H1 (cell line): ENCODE data around the gene VDR. TPM values are rescaled to one million over a fixed set of nuclear protein-coding genes. Genes with fewer than 3 reads are reported as not detected.

Experiments
- CTCF ChIA-PET: fragments of 300-600 bp; sonication (Branson Sonifier 250); formaldehyde crosslinking; loops from one replicate; lab custom pipeline; 2021; ENCODE audit not compliant: partially characterized antibody; lab: Charles Lee
- POLR2A ChIA-PET: fragments of 300-600 bp; sonication (Branson Sonifier 250); formaldehyde crosslinking; loops from one replicate; lab custom pipeline; 2021; ENCODE audit warnings: inconsistent platforms; ENCODE audit not compliant: partially characterized antibody; lab: Charles Lee
- DNase-seq, 2 experiments: peaks; one replicate each; pipeline versions ENCODE4 v3.0.0 to v3.0.0-alpha.2; 2010 to 2022; ENCODE audit warnings: low spot score in 2 of 2, low read depth in 1 of 2, mixed read lengths in 1 of 2
- FAIRE-seq: peaks from 2 replicates; lab custom pipeline; 2011; peaks lifted over from hg19 to GRCh38; lab: Jason Lieb, UNC
- H2AFZ ChIP-seq: 2 replicates; pipeline ENCODE4 v1.8.1; 2012; ENCODE audit warnings: low read length, inconsistent platforms
- H2AK5ac ChIP-seq: 2 replicates; pipeline ENCODE4 v1.6.1; 2013; ENCODE audit warnings: low read depth, low read length
- H2BK120ac ChIP-seq: replicated peaks from 2 replicates; pipeline ENCODE3; 2013; ENCODE audit warnings: low read depth, low read length, inconsistent platforms
- H2BK12ac ChIP-seq: 2 replicates; pipeline ENCODE4 v1.6.1; 2013; ENCODE audit warnings: low read depth, low read length
- H2BK15ac ChIP-seq: 2 replicates; pipeline ENCODE4 v1.6.1; 2013; ENCODE audit warnings: low read length
- H2BK20ac ChIP-seq: 2 replicates; pipeline ENCODE4 v1.6.1; 2013; ENCODE audit warnings: low read length
- H2BK5ac ChIP-seq: 2 replicates; pipeline ENCODE4 v1.6.1; 2013; ENCODE audit warnings: low read depth, low read length
- H3K14ac ChIP-seq: 2 replicates; pipeline ENCODE4 v1.6.1; 2013; ENCODE audit warnings: inconsistent platforms; ENCODE audit not compliant: insufficient read length
- H3K18ac ChIP-seq: 2 replicates; pipeline ENCODE4 v1.6.1; 2013; ENCODE audit warnings: low read length; ENCODE audit errors: extremely low read depth
- H3K23ac ChIP-seq: 2 replicates; pipeline ENCODE4 v1.6.1; 2013; ENCODE audit warnings: inconsistent platforms; ENCODE audit not compliant: insufficient read length
- H3K23me2 ChIP-seq: 2 replicates; pipeline ENCODE4 v1.6.1; 2013; ENCODE audit warnings: low read depth, low read length
- H3K27ac ChIP-seq: 2 replicates; pipeline ENCODE4 v1.6.1; 2011; ENCODE audit warnings: low read depth, low read length, inconsistent platforms
- H3K27me3 ChIP-seq, 4 experiments: replicated peaks in 1 of 4; 1 replicate in 1 of 4; 2 replicates in 3 of 4; pipeline versions ENCODE4 v1.6.1 to v1.8.1; 2011 to 2013; ENCODE audit warnings: low read length in 3 of 4, mild to moderate bottlenecking in 3 of 4, inconsistent platforms in 2 of 4, mixed read lengths in 2 of 4, moderate library complexity in 1 of 4; ENCODE audit not compliant: control insufficient read depth in 3 of 4, insufficient read depth in 3 of 4; ENCODE audit errors: extremely low read depth in 1 of 4
- H3K36me3 ChIP-seq, 4 experiments: 2 replicates each; pipeline versions ENCODE4 v1.6.1 to v1.8.1; 2011 to 2013; ENCODE audit warnings: mild to moderate bottlenecking in 4 of 4, low read length in 3 of 4, moderate library complexity in 2 of 4, control low read depth in 1 of 4, inconsistent platforms in 1 of 4; ENCODE audit not compliant: insufficient read depth in 4 of 4, control insufficient read depth in 2 of 4
- H3K4ac ChIP-seq: replicated peaks from 2 replicates; pipeline ENCODE3; 2013; ENCODE audit warnings: low read length, low read depth, mixed read lengths, inconsistent platforms; ENCODE audit not compliant: insufficient read length
- H3K4me1 ChIP-seq, 4 experiments: replicated peaks in 1 of 4; 1 replicate in 1 of 4; 2 replicates in 3 of 4; pipeline versions ENCODE4 v1.6.1 to v1.8.1; 2011 to 2013; ENCODE audit warnings: low read length in 3 of 4, inconsistent platforms in 2 of 4, mixed read lengths in 1 of 4; ENCODE audit not compliant: insufficient read depth in 4 of 4, control insufficient read depth in 3 of 4
- H3K4me2 ChIP-seq, 2 experiments: 2 replicates each; pipeline versions ENCODE4 v1.6.1 to v1.8.1; 2011 to 2013; ENCODE audit warnings: low read depth in 2 of 2, low read length in 2 of 2, control low read depth in 1 of 2, inconsistent platforms in 1 of 2, mild to moderate bottlenecking in 1 of 2; ENCODE audit not compliant: insufficient read depth in 1 of 2
- H3K4me3 ChIP-seq, 4 experiments: fragments of 200-600, 300-600 bp in 1 of 4; sonication (generic), shearing (Covaris generic), sonication (Bioruptor Twin) in 1 of 4; 2 replicates each; pipeline versions ENCODE4 v1.5.1 to v1.8.1; 2011 to 2016; ENCODE audit warnings: low read length in 4 of 4, low read depth in 3 of 4, control low read depth in 2 of 4, inconsistent platforms in 2 of 4, mild to moderate bottlenecking in 2 of 4, mixed read lengths in 1 of 4, moderate library complexity in 1 of 4; ENCODE audit not compliant: insufficient read depth in 2 of 4; ENCODE audit errors: extremely low read depth in 1 of 4
- H3K56ac ChIP-seq: replicated peaks from 2 replicates; pipeline ENCODE3; 2013; ENCODE audit warnings: low read depth, mild to moderate bottlenecking, mixed read lengths, low read length, inconsistent platforms; ENCODE audit not compliant: insufficient read length
- H3K79me1 ChIP-seq: 2 replicates; pipeline ENCODE4 v1.6.1; 2013; ENCODE audit warnings: low read depth, low read length, control low read depth
- H3K79me2 ChIP-seq, 2 experiments: 2 replicates each; pipeline versions ENCODE4 v1.6.1 to v1.8.1; 2012 to 2013; ENCODE audit warnings: low read length in 2 of 2, mild to moderate bottlenecking in 2 of 2, inconsistent platforms in 1 of 2; ENCODE audit not compliant: insufficient read depth in 2 of 2, control insufficient read depth in 1 of 2
- H3K9ac ChIP-seq, 4 experiments: replicated peaks in 1 of 4; 1 replicate in 1 of 4; 2 replicates in 3 of 4; pipeline versions ENCODE4 v1.6.1 to v1.8.1; 2011 to 2013; ENCODE audit warnings: low read depth in 3 of 4, low read length in 3 of 4, control low read depth in 2 of 4, mild to moderate bottlenecking in 2 of 4, moderate library complexity in 2 of 4, inconsistent platforms in 1 of 4; ENCODE audit errors: extremely low read depth in 1 of 4
- H3K9me3 ChIP-seq, 2 experiments: 2 replicates each; pipeline versions ENCODE4 v1.6.1 to v1.8.1; 2012 to 2013; ENCODE audit warnings: mild to moderate bottlenecking in 2 of 2, moderate library complexity in 2 of 2, control low read depth in 1 of 2, inconsistent platforms in 1 of 2, low read depth in 1 of 2, low read length in 1 of 2, mixed read lengths in 1 of 2; ENCODE audit not compliant: insufficient read depth in 2 of 2
- H4K20me1 ChIP-seq, 2 experiments: replicated peaks in 1 of 2; 2 replicates each; pipeline versions ENCODE3 to v1.8.1; 2011 to 2013; ENCODE audit warnings: inconsistent platforms in 2 of 2, low read length in 2 of 2, mild to moderate bottlenecking in 1 of 2; ENCODE audit not compliant: insufficient read depth in 2 of 2, control insufficient read depth in 1 of 2
- H4K5ac ChIP-seq: 2 replicates; pipeline ENCODE4 v1.6.1; 2013; ENCODE audit warnings: low read length, low read depth, mixed read lengths, inconsistent platforms; ENCODE audit not compliant: insufficient read length
- H4K8ac ChIP-seq: 2 replicates; pipeline ENCODE4 v1.8.0; 2013; ENCODE audit warnings: mild to moderate bottlenecking, moderate library complexity, low read length, inconsistent platforms; ENCODE audit not compliant: insufficient read depth; ENCODE audit errors: extremely low read depth
- H4K91ac ChIP-seq: replicated peaks from 2 replicates; pipeline ENCODE3; 2013; ENCODE audit warnings: low read length, mixed read lengths, inconsistent platforms; ENCODE audit not compliant: insufficient read length
- ASH2L ChIP-seq: fragments of 200-600, 300-600 bp; sonication (generic); IDR thresholded peaks from one replicate; pipeline ENCODE4 v1.7.1; 2017; ENCODE audit warnings: low read length
- BCL11A ChIP-seq, 2 experiments: IDR thresholded peaks; one replicate each; pipeline ENCODE4 v1.6.1; 2011; ENCODE audit warnings: low read depth in 2 of 2, low read length in 2 of 2, mild to moderate bottlenecking in 2 of 2
- CREB1 ChIP-seq: IDR thresholded peaks from 2 replicates; pipeline ENCODE4 v1.6.1; 2012; ENCODE audit warnings: inconsistent platforms
- JUND ChIP-seq: IDR thresholded peaks from 2 replicates; pipeline ENCODE4 v1.6.1; 2011; ENCODE audit warnings: mild to moderate bottlenecking, improper control_type of control experiment, low read length
- KDM4A ChIP-seq: IDR thresholded peaks from one replicate; pipeline ENCODE4 v1.7.1; 2012; ENCODE audit warnings: low read depth, mild to moderate bottlenecking, moderate library complexity, low read length, inconsistent platforms; ENCODE audit not compliant: severe bottlenecking
- POLR2A ChIP-seq, 2 experiments: IDR thresholded peaks; 1 replicate in 1 of 2; 2 replicates in 1 of 2; pipeline ENCODE4 v1.6.1; 2011; ENCODE audit warnings: low read depth in 2 of 2, low read length in 2 of 2, mild to moderate bottlenecking in 2 of 2; ENCODE audit errors: control extremely low read depth in 1 of 2
- RAD21 ChIP-seq, 2 experiments: IDR thresholded peaks in 1 of 2; conservative IDR thresholded peaks in 1 of 2; 2 replicates each; pipeline ENCODE4 v1.6.1; 2011; ENCODE audit warnings: low read depth in 2 of 2, low read length in 2 of 2, improper control_type of control experiment in 1 of 2, inconsistent platforms in 1 of 2, mild to moderate bottlenecking in 1 of 2, moderate library complexity in 1 of 2
- RBBP5 ChIP-seq: IDR thresholded peaks from 2 replicates; pipeline ENCODE4 v1.7.1; 2012; ENCODE audit warnings: low read depth, mild to moderate bottlenecking, inconsistent platforms, low read length, moderate library complexity, borderline replicate concordance
- SUZ12 ChIP-seq: fragments of 200-600 bp; sonication (generic); IDR thresholded peaks from 2 replicates; pipeline ENCODE4 v1.6.1; 2012; ENCODE audit warnings: mild to moderate bottlenecking, inconsistent platforms, low read length, moderate library complexity, mixed read lengths
- TAF7 ChIP-seq: optimal IDR thresholded peaks from 2 replicates; pipeline ENCODE3; 2011; ENCODE audit warnings: low read depth, mild to moderate bottlenecking, inconsistent platforms, low read length, moderate library complexity, borderline replicate concordance
- TBP ChIP-seq: IDR thresholded peaks from 2 replicates; pipeline ENCODE4 v1.6.1; 2011; ENCODE audit warnings: low read depth, low read length, improper control_type of control experiment
- WGBS, 2 experiments: shearing (Covaris generic) in 1 of 2; methylation state at CpG; one replicate each; pipeline versions ENCODE4 v1.1.6 to v1.1.7; 2013 to 2015; ENCODE audit warnings: low lambda C conversion rate in 2 of 2, mixed read lengths in 2 of 2, inconsistent platforms in 1 of 2, low coverage in 1 of 2, missing lambda C conversion rate in 1 of 2; ENCODE audit not compliant: insufficient replicate concordance in 2 of 2, insufficient coverage in 1 of 2, insufficient read length in 1 of 2; ENCODE audit errors: extremely low coverage in 1 of 2, missing lambda C conversion rate in 1 of 2; 5-methylcytosine and 5-hydroxymethylcytosine counted together
- polyA plus RNA-seq, 7 experiments: library from polyadenylated mRNA; depleted of rRNA in 3 of 7; stranded (reverse) in 5 of 7; unstranded in 2 of 7; fragments of >200 nt in 5 of 7; fragments of 200-250 nt in 2 of 7; gene quantifications; 1 replicate in 5 of 7; 2 replicates in 1 of 7; 4 replicates in 1 of 7; pipeline versions ENCODE4 v1.2.1 to v1.2.3, GENCODE V29; 2011 to 2013; ENCODE audit warnings: missing spikeins in 2 of 7, mixed read lengths in 2 of 7
- total RNA-seq: library from RNA; stranded (reverse); fragmentation: NEBNext Ultra II Directional; extraction: Animal tissue kit (Norgen Biotek cat#: 25700); gene quantifications from 2 replicates; pipeline ENCODE4 v1.2.1, GENCODE V29; 2021
- TF ChIP-seq, protein P1 (sequence below): IDR thresholded peaks from 2 replicates; pipeline ENCODE4 v1.6.1; 2012; ENCODE audit warnings: inconsistent platforms

VDR gene
- total and polyA plus RNA-seq, 2 of the 8 experiments (the other 6 are each of a cell fraction or from before 2014, with no cell fraction given): 0.44 to 0.65 TPM

DNA sequence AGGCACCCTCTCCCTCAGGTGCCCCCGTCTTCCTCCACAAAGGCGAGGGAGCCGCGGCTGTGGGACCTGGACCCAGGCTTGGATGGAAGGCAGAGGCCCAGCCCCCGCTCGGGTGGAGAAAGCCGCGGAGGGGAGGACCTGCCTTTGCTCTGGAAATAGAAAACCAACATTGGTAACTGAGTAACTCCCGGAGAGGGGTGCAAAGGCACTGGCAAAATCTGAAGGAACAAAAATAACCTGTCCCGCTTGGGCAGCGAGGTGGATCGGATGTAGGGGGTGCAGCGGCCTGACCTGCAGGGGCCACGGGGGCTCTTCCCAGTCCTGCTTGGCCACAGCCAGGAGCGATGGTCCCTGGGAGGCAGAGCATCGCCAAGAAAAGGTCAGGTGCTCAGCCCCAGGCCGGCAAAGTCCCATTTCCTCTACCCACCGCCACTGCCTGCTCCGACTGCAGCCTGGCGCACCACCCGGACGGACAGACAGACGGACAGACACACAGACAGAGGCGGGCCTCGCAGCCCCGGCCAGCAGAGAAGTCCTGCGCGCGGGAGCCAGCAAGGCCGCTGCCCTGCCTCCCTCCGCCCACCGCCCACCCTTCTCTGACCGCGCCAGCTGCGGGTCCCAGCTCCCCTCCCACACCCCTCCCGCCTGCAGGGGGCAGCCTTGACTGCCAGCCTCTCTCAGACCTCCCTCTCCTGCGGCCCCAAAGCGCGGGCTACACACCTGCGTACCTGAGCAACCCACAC lies 37.2 kb upstream of the VDR start:
- peak overlapping the region; percentile 32; the same call in 1 of the 2 replicates for H3K18ac ChIP-seq
- peak; percentile 38 to 93 for DNase-seq
- H3K4me1 ChIP-seq: peaks cover 0 to 16% (median 13%) of the 10 kb centered on the region in 4 experiments; a peak in 5 of 7 replicates
- ChIA-PET CTCF (interaction anchor here (0.6 to 2.5 kb wide), 18 partner anchors 9 to 1390 kb away, joined by 3 to 10 read pairs (median 4); partner anchors contain the start of genes TMEM106C and VDR), POLR2A (no interaction called here)
- no peak overlapping the region for H3K23ac ChIP-seq
- H3K4me2 ChIP-seq: peak overlapping the region; percentile 42 to 73
- WGBS, 2 experiments: 40% methylated on average over 21 of the region's 40 CpGs; no CpG with 5 or more reads in 1 of the 2 experiments
- no peak overlapping the region for H4K91ac ChIP-seq
- H2BK120ac ChIP-seq: no peak overlapping the region
- H2BK12ac ChIP-seq: peak overlapping the region; percentile 90; the same call in 1 of the 2 replicates
- peak overlapping the region; percentile 58; the same call in 1 of the 2 replicates for H4K8ac ChIP-seq
- no peaks in the 10 kb centered on the region for H3K36me3 ChIP-seq
- no peak overlapping the region for H2BK20ac ChIP-seq
- no peaks in the 10 kb centered on the region for H3K9me3 ChIP-seq
- H3K4ac ChIP-seq: no peak overlapping the region
- no peaks in the 10 kb centered on the region for H3K79me2 ChIP-seq
- peaks cover 0 to 2% of the 10 kb centered on the region in 2 experiments for H4K20me1 ChIP-seq
- no peaks in the 10 kb centered on the region for H3K79me1 ChIP-seq
- peak overlapping the region; percentile 25 for H4K5ac ChIP-seq
- no peak overlapping the region for H3K9ac ChIP-seq
- no peak overlapping the region for H2AK5ac ChIP-seq
- H3K4me3 ChIP-seq: peak overlapping the region in 3 of 4 experiments; percentile 8 to 49 (median 14); a peak in 4 of 8 replicates
- no peak overlapping the region for H2BK5ac ChIP-seq
- peaks cover 6% of the 10 kb centered on the region for H3K23me2 ChIP-seq
- no peak for FAIRE-seq
- no peak overlapping the region for H3K56ac ChIP-seq
- H3K14ac ChIP-seq: no peak overlapping the region
- peak overlapping the region; percentile 84; the same call in 1 of the 2 replicates for H2AFZ ChIP-seq
- peaks cover 0 to 24% (median 16%) of the 10 kb centered on the region in 4 experiments; a peak in 5 of 7 replicates for H3K27me3 ChIP-seq
- no peak overlapping the region for H2BK15ac ChIP-seq
- H3K27ac ChIP-seq: no peak overlapping the region
- TF ChIP-seq CREB1 (peak; percentile 36; the same call in 1 of the 2 replicates), SUZ12 (peak; percentile 35; the same call in 1 of the 2 replicates), POLR2A (IDR thresholded peaks at IDR 0.05; ENCODE audit: control extremely low read depth in 1 of 2, low read depth in 2 of 2, low read length in 2 of 2) (no peak), KDM4A (peak; percentile 27), ASH2L (no peak), TBP (no peak), RBBP5 (peak; percentile 48; the same call in 1 of the 2 replicates), JUND (no peak), TAF7 (no peak), BCL11A (IDR thresholded peaks at IDR 0.05; ENCODE audit: low read depth in 2 of 2, low read length in 2 of 2) (no peak), RAD21 (IDR thresholded peaks at IDR 0.05 in 1 of 2, conservative IDR thresholded peaks at IDR 0.05 in 1 of 2; ENCODE audit: low read depth in 2 of 2, low read length in 2 of 2) (peak; percentile 71 to 76)
- TF ChIP-seq, protein P1, sequence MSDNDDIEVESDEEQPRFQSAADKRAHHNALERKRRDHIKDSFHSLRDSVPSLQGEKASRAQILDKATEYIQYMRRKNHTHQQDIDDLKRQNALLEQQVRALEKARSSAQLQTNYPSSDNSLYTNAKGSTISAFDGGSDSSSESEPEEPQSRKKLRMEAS: no peak
